ENCODE measurements around the gene BAG1. TPM values are rescaled to one million over a fixed set of nuclear protein-coding genes. Genes with fewer than 3 reads are reported as not detected.

Gene BAG1
- total RNA-seq, 1 donor from 2014 or later: 43.3 TPM

- H3K27ac Mint-ChIP-seq (ENCODE audit: unreplicated experiment): no peak overlapping the region
- H3K9ac ChIP-seq (ENCODE audit: low read length): no peak overlapping the region
- TF ChIP-seq EZH2 (IDR thresholded peaks at IDR 0.05; ENCODE audit: insufficient read depth, low read length) (no peak), CTCF (IDR thresholded peaks at IDR 0.05; ENCODE audit: insufficient read depth, low read depth, low read length) (no peak)
- peaks cover 51% of the 10 kb centered on the region for H3K36me3 ChIP-seq (ENCODE audit: insufficient read depth, low read length)
- no peak overlapping the region for H3K4me2 ChIP-seq (ENCODE audit: low read length)
- no peaks in the 10 kb centered on the region for H3K79me2 ChIP-seq (ENCODE audit: insufficient read depth, low read length)
- no peaks in the 10 kb centered on the region for H3K4me1 ChIP-seq (ENCODE audit: insufficient read depth, low read length)
- no peaks in the 10 kb centered on the region for H3K27me3 ChIP-seq (ENCODE audit: insufficient read depth, low read length)
- H3K9me3 ChIP-seq (ENCODE audit: insufficient read depth, low read depth, low read length): no peaks in the 10 kb centered on the region
- H3K9me3 Mint-ChIP-seq (ENCODE audit: unreplicated experiment): peaks cover 2% of the 10 kb centered on the region
- H3K36me3 Mint-ChIP-seq (ENCODE audit: low read depth, unreplicated experiment): peaks cover 9% of the 10 kb centered on the region
- no peak overlapping the region for H3K4me3 Mint-ChIP-seq (ENCODE audit: unreplicated experiment)
- H4K20me1 ChIP-seq (ENCODE audit: insufficient read depth, low read length): peaks cover 5% of the 10 kb centered on the region
- H3K27ac ChIP-seq (ENCODE audit: low read depth, low read length): no peak overlapping the region
- DNase-seq (ENCODE audit: low read depth): no peak
- no peak overlapping the region for H3K4me3 ChIP-seq (ENCODE audit: insufficient read depth, low read depth, low read length)
- no peaks in the 10 kb centered on the region for H3K27me3 Mint-ChIP-seq (ENCODE audit: low read depth, unreplicated experiment)
- H2AFZ ChIP-seq (ENCODE audit: low read depth, low read length): no peak overlapping the region
- no peak for FAIRE-seq
- peaks cover 9% of the 10 kb centered on the region for H3K4me1 Mint-ChIP-seq (ENCODE audit: low read depth, unreplicated experiment)
These were observed 9.5 kb downstream of the BAG1 start for GRCh38 chr9:33255014-33255413.

GRCh38 chr9:33254211-33254610, 10.3 kb downstream of the BAG1 start:
- peaks cover 43% of the 10 kb centered on the region for H3K36me3 ChIP-seq (ENCODE audit: insufficient read depth, low read length)
- no peaks in the 10 kb centered on the region for H3K4me1 ChIP-seq (ENCODE audit: insufficient read depth, low read length)
- no peaks in the 10 kb centered on the region for H3K79me2 ChIP-seq (ENCODE audit: insufficient read depth, low read length)
- no peak overlapping the region for H3K4me3 ChIP-seq (ENCODE audit: insufficient read depth, low read depth, low read length)
- no peak for TF ChIP-seq CTCF (IDR thresholded peaks at IDR 0.05; ENCODE audit: insufficient read depth, low read depth, low read length)
- no peak for TF ChIP-seq EZH2 (IDR thresholded peaks at IDR 0.05; ENCODE audit: insufficient read depth, low read length)
- Mint-ChIP-seq H3K36me3 (ENCODE audit: low read depth, unreplicated experiment) (peaks cover 9% of the 10 kb centered on the region), H3K4me1 (ENCODE audit: low read depth, unreplicated experiment) (peaks cover 10% of the 10 kb centered on the region), H3K9me3 (ENCODE audit: unreplicated experiment) (peaks cover 2% of the 10 kb centered on the region), H3K27ac (ENCODE audit: unreplicated experiment) (no peak overlapping the region), H3K4me3 (ENCODE audit: unreplicated experiment) (no peak overlapping the region), H3K27me3 (ENCODE audit: low read depth, unreplicated experiment) (no peaks in the 10 kb centered on the region)
- no peak overlapping the region for H2AFZ ChIP-seq (ENCODE audit: low read depth, low read length)
- H3K9ac ChIP-seq (ENCODE audit: low read length): no peak overlapping the region
- DNase-seq (ENCODE audit: low read depth): no peak
- no peak for FAIRE-seq
- H3K4me2 ChIP-seq (ENCODE audit: low read length): no peak overlapping the region
- peaks cover under 1% of the 10 kb centered on the region for H4K20me1 ChIP-seq (ENCODE audit: insufficient read depth, low read length)
- no peaks in the 10 kb centered on the region for H3K27me3 ChIP-seq (ENCODE audit: insufficient read depth, low read length)
- H3K27ac ChIP-seq (ENCODE audit: low read depth, low read length): no peak overlapping the region
- no peaks in the 10 kb centered on the region for H3K9me3 ChIP-seq (ENCODE audit: insufficient read depth, low read depth, low read length)

GRCh38 chr9:33250458-33250995, 14.0 kb downstream of the BAG1 start:
- DNase-seq (ENCODE audit: low read depth): peak; percentile 42
- H3K79me2 ChIP-seq (ENCODE audit: insufficient read depth, low read length): no peaks in the 10 kb centered on the region
- no peak overlapping the region for H2AFZ ChIP-seq (ENCODE audit: low read depth, low read length)
- no peaks in the 10 kb centered on the region for H3K9me3 ChIP-seq (ENCODE audit: insufficient read depth, low read depth, low read length)
- H3K4me1 ChIP-seq (ENCODE audit: insufficient read depth, low read length): no peaks in the 10 kb centered on the region
- peaks cover 2% of the 10 kb centered on the region for H3K9me3 Mint-ChIP-seq (ENCODE audit: unreplicated experiment)
- no peak overlapping the region for H3K9ac ChIP-seq (ENCODE audit: low read length)
- no peak overlapping the region for H3K4me2 ChIP-seq (ENCODE audit: low read length)
- peak overlapping the region; percentile 69 for H3K4me3 Mint-ChIP-seq (ENCODE audit: unreplicated experiment)
- peaks cover 10% of the 10 kb centered on the region for H3K4me1 Mint-ChIP-seq (ENCODE audit: low read depth, unreplicated experiment)
- H3K27ac Mint-ChIP-seq (ENCODE audit: unreplicated experiment): peak overlapping the region; percentile 47
- H3K36me3 ChIP-seq (ENCODE audit: insufficient read depth, low read length): peaks cover 23% of the 10 kb centered on the region
- no peaks in the 10 kb centered on the region for H4K20me1 ChIP-seq (ENCODE audit: insufficient read depth, low read length)
- H3K27me3 ChIP-seq (ENCODE audit: insufficient read depth, low read length): no peaks in the 10 kb centered on the region
- TF ChIP-seq EZH2 (IDR thresholded peaks at IDR 0.05; ENCODE audit: insufficient read depth, low read length) (no peak), CTCF (IDR thresholded peaks at IDR 0.05; ENCODE audit: insufficient read depth, low read depth, low read length) (no peak)
- H3K36me3 Mint-ChIP-seq (ENCODE audit: low read depth, unreplicated experiment): peaks cover 18% of the 10 kb centered on the region
- H3K27me3 Mint-ChIP-seq (ENCODE audit: low read depth, unreplicated experiment): peaks cover 3% of the 10 kb centered on the region
- H3K27ac ChIP-seq (ENCODE audit: low read depth, low read length): no peak overlapping the region
- H3K4me3 ChIP-seq (ENCODE audit: insufficient read depth, low read depth, low read length): no peak overlapping the region
- FAIRE-seq: no peak

Measured in astrocyte (in vitro differentiated cells and primary cell).